22Rv1 (cell line): ENCODE data around the gene C18orf32.

Source experiments
- H3K27ac ChIP-seq: fragments of 450-650 bp; 2 replicates; pipeline ENCODE4 v1.5.1; 2017
- CTCF ChIP-seq: fragments of 450-650 bp; IDR thresholded peaks from 2 replicates; pipeline ENCODE4 v1.5.1; 2017; ENCODE audit warnings: mild to moderate bottlenecking
- ZFX ChIP-seq: fragments of 450-650 bp; IDR thresholded peaks from 2 replicates; pipeline ENCODE4 v1.6.1; 2017; ENCODE audit warnings: antibody characterized with exemption, borderline replicate concordance

Gene C18orf32

GRCh38 chr18:49486953-49487710 is at the start of gene C18orf32:
TSS of gene C18orf32 (minus strand) at chr18:49487234. CDS start at chr18:49483748, 3,486 bp downstream.
- TF ChIP-seq CTCF (no peak), ZFX (no peak)

GRCh38 chr18:49534846-49535601 is 48.0 kb upstream of the C18orf32 start:
- H3K27ac ChIP-seq, result no peak overlapping the region
- TF ChIP-seq CTCF, result no peak
- no peak for TF ChIP-seq ZFX

More at GRCh38 chr18:49486953-49487710, at the start of gene C18orf32:
- peak within 1 kb of the TSS; percentile 93 for H3K27ac ChIP-seq

- H3K27ac ChIP-seq, result no peak overlapping the region
- no peak for TF ChIP-seq CTCF
- TF ChIP-seq ZFX, result no peak
Measured at GRCh38 chr18:49531678-49532153, 44.7 kb upstream of the C18orf32 start.

- TF ChIP-seq CTCF, result no peak
- no peak for TF ChIP-seq ZFX
- H3K27ac ChIP-seq, result no peak overlapping the region
Measured at GRCh38 chr18:49529596-49529995, 42.6 kb upstream of the C18orf32 start.

GRCh38 chr18:49527631-49528327 is 40.7 kb upstream of the C18orf32 start:
- no peak overlapping the region for H3K27ac ChIP-seq
- TF ChIP-seq CTCF (no peak), ZFX (no peak)

GRCh38 chr18:49525981-49526380 is 38.9 kb upstream of the C18orf32 start:
- TF ChIP-seq ZFX (no peak), CTCF (no peak)
- H3K27ac ChIP-seq, result no peak overlapping the region
